Nephron progenitor cell (in vitro differentiated cells): ENCODE measurements around the gene KCNJ1.

Experiments used
- DNase-seq: peaks from one replicate; pipeline ENCODE4 v3.0.0; 2021
- H3K27ac Mint-ChIP-seq: 2 replicates; pipeline ENCODE4 v1.8.0; 2021; ENCODE audit warnings: mild to moderate bottlenecking, moderate library complexity, mixed read lengths
- H3K27me3 Mint-ChIP-seq: 2 replicates; pipeline ENCODE4 v1.8.0; 2021; ENCODE audit warnings: mild to moderate bottlenecking, low read depth, mixed read lengths; ENCODE audit not compliant: poor library complexity
- H3K36me3 Mint-ChIP-seq: 2 replicates; pipeline ENCODE4 v1.8.0; 2021; ENCODE audit warnings: low read depth, mixed read lengths
- H3K4me1 Mint-ChIP-seq: 2 replicates; pipeline ENCODE4 v1.8.0; 2021; ENCODE audit warnings: mixed read lengths
- H3K4me3 Mint-ChIP-seq: 2 replicates; pipeline ENCODE4 v1.8.0; 2021; ENCODE audit warnings: mild to moderate bottlenecking, moderate library complexity, mixed read lengths
- H3K9me3 Mint-ChIP-seq: 2 replicates; pipeline ENCODE4 v1.8.0; 2021; ENCODE audit warnings: mild to moderate bottlenecking, moderate library complexity, mixed read lengths
- CTCF ChIP-seq: fragments of 200-600 bp; sonication (generic); IDR thresholded peaks from 2 replicates; pipeline ENCODE4 v1.5.0; 2021; ENCODE audit warnings: antibody characterized with exemption

The KCNJ1 gene

DNA sequence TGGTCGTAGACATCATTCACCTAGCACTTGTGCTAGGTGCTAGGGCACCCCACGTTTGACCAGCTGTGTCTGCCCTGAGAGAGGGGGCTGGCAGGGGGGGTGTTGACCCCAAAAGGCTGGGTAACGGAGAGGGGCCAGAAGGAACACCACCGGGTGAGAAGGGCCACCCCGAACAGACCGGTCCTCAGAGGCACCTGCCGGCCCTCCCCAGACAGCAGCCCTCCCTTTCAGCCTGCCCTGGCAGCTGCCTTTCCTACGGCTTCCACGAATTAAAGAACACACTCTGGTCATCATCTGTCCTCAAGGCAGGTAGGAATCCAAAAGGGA lies 23.1 kb upstream of the KCNJ1 start:
- H3K27me3 Mint-ChIP-seq: peaks cover 69% of the 10 kb centered on the region
- no peaks in the 10 kb centered on the region for H3K36me3 Mint-ChIP-seq
- no peaks in the 10 kb centered on the region for H3K9me3 Mint-ChIP-seq
- peak overlapping the region; percentile 86 for H3K4me3 Mint-ChIP-seq
- no peak for TF ChIP-seq CTCF
- peaks cover 57% of the 10 kb centered on the region for H3K4me1 Mint-ChIP-seq
- no peak overlapping the region for H3K27ac Mint-ChIP-seq
- no peak for DNase-seq

DNA sequence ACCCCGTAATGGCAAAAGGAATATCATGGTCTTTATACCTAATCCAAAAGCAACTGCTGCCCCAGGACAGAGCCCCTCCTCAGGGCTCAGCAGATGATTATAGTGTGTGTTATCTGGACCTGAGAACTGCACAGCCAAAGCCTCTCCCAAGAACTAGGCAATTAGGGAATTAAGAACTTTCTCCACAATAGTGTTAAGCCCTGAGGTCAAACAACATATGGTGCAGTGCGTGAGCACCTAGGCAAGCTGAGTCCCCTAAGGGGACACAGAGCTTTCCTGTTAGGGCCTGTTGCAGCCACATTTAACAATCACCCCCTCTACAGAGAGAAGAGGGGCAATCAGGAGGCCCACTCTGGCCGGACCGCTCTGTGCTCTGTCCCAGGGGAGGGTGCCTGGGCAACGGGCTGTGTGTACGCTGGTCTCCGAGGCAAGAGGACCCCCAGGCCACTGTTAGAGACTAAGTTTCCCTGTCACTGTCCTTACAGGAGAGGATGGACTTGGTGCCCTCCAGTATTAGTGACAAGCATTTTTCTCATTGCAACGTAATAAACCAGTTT lies 22.6 kb upstream of the KCNJ1 start:
- Mint-ChIP-seq H3K27ac (no peak overlapping the region), H3K4me3 (peak overlapping the region; percentile 86), H3K36me3 (no peaks in the 10 kb centered on the region), H3K27me3 (peaks cover 72% of the 10 kb centered on the region), H3K4me1 (peaks cover 56% of the 10 kb centered on the region), H3K9me3 (no peaks in the 10 kb centered on the region)
- TF ChIP-seq CTCF: no peak
- no peak for DNase-seq

GRCh38 chr11:128888034-128888985 lies 21.2 kb upstream of the KCNJ1 start:
- Mint-ChIP-seq H3K9me3 (no peaks in the 10 kb centered on the region), H3K36me3 (no peaks in the 10 kb centered on the region), H3K27ac (no peak overlapping the region), H3K4me3 (no peak overlapping the region), H3K4me1 (peaks cover 44% of the 10 kb centered on the region), H3K27me3 (peaks cover 73% of the 10 kb centered on the region)
- DNase-seq: no peak
- TF ChIP-seq CTCF: no peak

GRCh38 chr11:128886406-128887124 lies 19.5 kb upstream of the KCNJ1 start:
- Mint-ChIP-seq H3K27ac (no peak overlapping the region), H3K4me3 (no peak overlapping the region), H3K27me3 (peaks cover 71% of the 10 kb centered on the region), H3K9me3 (no peaks in the 10 kb centered on the region), H3K36me3 (no peaks in the 10 kb centered on the region), H3K4me1 (peaks cover 43% of the 10 kb centered on the region)
- peak; percentile 35 for DNase-seq
- peak; percentile 43 for TF ChIP-seq CTCF

DNA sequence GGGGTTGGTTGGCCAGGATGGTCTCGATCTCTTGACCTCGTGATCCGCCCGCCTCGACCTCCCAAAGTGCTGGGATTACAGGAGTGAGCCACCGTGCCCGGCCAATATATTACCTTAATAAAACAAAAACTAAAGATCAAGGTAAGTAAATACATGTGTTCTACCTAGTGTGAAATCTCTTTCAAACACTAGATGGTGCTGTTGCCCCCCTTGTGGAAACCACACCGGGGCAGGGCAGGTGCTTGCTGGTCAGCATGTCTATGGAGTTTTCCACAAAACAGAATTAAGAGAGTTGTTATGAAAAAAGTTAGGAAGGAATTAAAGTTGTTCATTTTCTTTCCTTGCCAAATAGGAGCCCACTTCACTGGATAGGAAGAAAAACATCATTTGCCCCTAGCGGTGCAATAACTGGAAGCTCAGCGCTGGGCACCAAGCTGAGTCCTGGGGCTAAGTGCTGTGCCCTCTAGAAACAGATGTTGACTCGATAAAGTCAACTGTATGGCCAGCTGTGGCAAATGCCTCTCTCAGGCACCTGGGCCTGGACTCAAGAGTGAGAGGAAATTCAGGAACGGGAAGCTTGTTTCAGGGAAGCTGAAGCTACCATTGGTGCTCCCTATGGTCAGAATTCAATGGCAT lies 17.7 kb upstream of the KCNJ1 start:
- peaks cover 37% of the 10 kb centered on the region for H3K4me1 Mint-ChIP-seq
- peak; percentile 92 for TF ChIP-seq CTCF
- no peaks in the 10 kb centered on the region for H3K9me3 Mint-ChIP-seq
- peaks cover 65% of the 10 kb centered on the region for H3K27me3 Mint-ChIP-seq
- no peak overlapping the region for H3K4me3 Mint-ChIP-seq
- H3K27ac Mint-ChIP-seq: no peak overlapping the region
- H3K36me3 Mint-ChIP-seq: no peaks in the 10 kb centered on the region
- DNase-seq: peak; percentile 66
